HG03442 (cell line): ENCODE results near the gene UMODL1.

ENCODE experiments used
- ATAC-seq: cut with Tn5 transposase; IDR thresholded peaks from one replicate; pipeline ENCODE4 v1.9.1; 2021; ENCODE audit warnings: mild to moderate bottlenecking, moderate library complexity; ENCODE audit not compliant: unreplicated experiment

UMODL1 gene

GRCh38 chr21:42039470-42039901 lies 31.6 kb upstream of the UMODL1 start:
- ATAC-seq, result no peak

- ATAC-seq, result no peak
Observed at GRCh38 chr21:42039911-42040351, 31.2 kb upstream of the UMODL1 start.

- ATAC-seq, result no peak
Observed at GRCh38 chr21:42040411-42041180, 30.5 kb upstream of the UMODL1 start.

GRCh38 chr21:42041246-42041645 lies 29.9 kb upstream of the UMODL1 start:
- no peak for ATAC-seq

- no peak for ATAC-seq
Observed at GRCh38 chr21:42041711-42042110, 29.4 kb upstream of the UMODL1 start.

- no peak for ATAC-seq
Observed at GRCh38 chr21:42042651-42043050, 28.5 kb upstream of the UMODL1 start.

GRCh38 chr21:42043201-42043895 lies 27.8 kb upstream of the UMODL1 start:
- no peak for ATAC-seq

GRCh38 chr21:42043961-42044360 lies 27.2 kb upstream of the UMODL1 start:
- no peak for ATAC-seq

GRCh38 chr21:42044871-42045495 lies 26.1 kb upstream of the UMODL1 start:
- no peak for ATAC-seq

GRCh38 chr21:42047821-42048613 lies 23.1 kb upstream of the UMODL1 start:
- ATAC-seq, result no peak

- ATAC-seq, result no peak
Observed at GRCh38 chr21:42048870-42049577, 22.1 kb upstream of the UMODL1 start.

- no peak for ATAC-seq
Observed at GRCh38 chr21:42049578-42050430, 21.3 kb upstream of the UMODL1 start.

- ATAC-seq, result no peak
Observed at GRCh38 chr21:42051788-42052187, 19.3 kb upstream of the UMODL1 start.

- ATAC-seq, result no peak
Observed at GRCh38 chr21:42055425-42055824, 15.7 kb upstream of the UMODL1 start.

GRCh38 chr21:42056468-42056867 lies 14.6 kb upstream of the UMODL1 start:
- no peak for ATAC-seq

GRCh38 chr21:42056996-42057689 lies 14.0 kb upstream of the UMODL1 start:
- ATAC-seq, result no peak

GRCh38 chr21:42057851-42058437 lies 13.2 kb upstream of the UMODL1 start:
- ATAC-seq, result no peak

- no peak for ATAC-seq
Observed at GRCh38 chr21:42058631-42059111, 12.4 kb upstream of the UMODL1 start.
